PC-9 (cell line): Measurements from ENCODE around the gene ETV3L. TPM values are rescaled to one million over a fixed set of nuclear protein-coding genes. Genes with fewer than 3 reads are reported as not detected.
A peak's percentile ranks its signal among the peaks of the same experiment; 100 is the strongest.

Experiments
- BruUV-seq: library from RNA; stranded (reverse); fragments of 400-500 nt; replicated peaks from 2 replicates; lab custom pipeline; 2021; lab: Mats Ljungman, UMichigan
- CTCF ChIA-PET: fragments of 300-600 bp; sonication (Branson Sonifier 250); formaldehyde crosslinking; loops from one replicate; lab custom pipeline; 2022; ENCODE audit warnings: antibody characterized with exemption; lab: Charles Lee
- POLR2A ChIA-PET: fragments of 300-600 bp; sonication (Branson Sonifier 250); formaldehyde crosslinking; loops from one replicate; lab custom pipeline; 2022; ENCODE audit warnings: antibody characterized with exemption; ENCODE audit not compliant: unreplicated experiment; lab: Charles Lee
- DNase-seq, 2 experiments: peaks; one replicate each; pipeline versions ENCODE4 v3.0.0 to v3.0.0-alpha.2; 2015 to 2022; ENCODE audit warnings: mixed read lengths in 1 of 2
- H2AFZ ChIP-seq: fragments of 200-600 bp; sonication (generic); 2 replicates; pipeline ENCODE4 v1.8.1; 2017; ENCODE audit warnings: antibody characterized with exemption
- H3F3A ChIP-seq: fragments of 200-600 bp; sonication (generic); 2 replicates; pipeline ENCODE4 v1.8.1; 2017; ENCODE audit warnings: antibody characterized with exemption, mild to moderate bottlenecking, low read depth; ENCODE audit not compliant: insufficient read depth
- H3K27ac ChIP-seq: fragments of 200-600 bp; sonication (generic); 2 replicates; pipeline ENCODE4 v1.6.1; 2016; ENCODE audit warnings: mixed run types
- H3K27me3 ChIP-seq: fragments of 200-600 bp; sonication (generic); 2 replicates; pipeline ENCODE4 v1.6.1; 2016; ENCODE audit warnings: low read depth, mixed run types; ENCODE audit not compliant: insufficient read depth
- H3K36me3 ChIP-seq: fragments of 200-600 bp; sonication (generic); 2 replicates; pipeline ENCODE4 v1.6.1; 2016; ENCODE audit warnings: low read depth, mixed run types
- H3K4me1 ChIP-seq: fragments of 200-600 bp; sonication (generic); replicated peaks from 2 replicates; pipeline ENCODE4 v1.6.1; 2016; ENCODE audit warnings: mixed run types; ENCODE audit not compliant: insufficient read depth
- H3K4me2 ChIP-seq: fragments of 200-600 bp; sonication (generic); 2 replicates; pipeline ENCODE4 v1.6.1; 2017; ENCODE audit warnings: mixed run types
- H3K4me3 ChIP-seq: fragments of 200-600 bp; sonication (generic); 2 replicates; pipeline ENCODE4 v1.6.1; 2016; ENCODE audit warnings: mixed run types
- H3K79me2 ChIP-seq: fragments of 200-600 bp; sonication (generic); 2 replicates; pipeline ENCODE4 v1.6.1; 2017; ENCODE audit warnings: low read depth, mixed run types
- H3K9me2 ChIP-seq: fragments of 200-600 bp; sonication (generic); 2 replicates; pipeline ENCODE4 v1.8.1; 2017; ENCODE audit warnings: mild to moderate bottlenecking; ENCODE audit not compliant: insufficient read depth
- H3K9me3 ChIP-seq: fragments of 200-600 bp; sonication (generic); 2 replicates; pipeline ENCODE4 v1.8.1; 2016; ENCODE audit warnings: low read depth; ENCODE audit not compliant: insufficient read depth
- H4K20me1 ChIP-seq: fragments of 200-600 bp; sonication (generic); 2 replicates; pipeline ENCODE4 v1.8.1; 2017; ENCODE audit not compliant: insufficient read depth
- CTCF ChIP-seq: fragments of 200-600 bp; sonication (generic); conservative IDR thresholded peaks from 2 replicates; pipeline ENCODE4 v1.6.1; 2017; ENCODE audit warnings: mixed run types, antibody characterized with exemption, mild to moderate bottlenecking, moderate library complexity
- EZH2 ChIP-seq: fragments of 200-600 bp; sonication (generic); IDR thresholded peaks from 2 replicates; pipeline ENCODE4 v1.8.0; 2017; ENCODE audit warnings: antibody characterized with exemption, low read depth
- intact Hi-C: fragments of 100-400 bp; cut with micrococcal nuclease; formaldehyde crosslinking; loops from one replicate; pipeline ENCODE4 v1.10.0; 2022; ENCODE audit not compliant: unreplicated experiment
- total RNA-seq: library from RNA; stranded (reverse); gene quantifications from 2 replicates; pipeline ENCODE4 v1.2.3, GENCODE V29; 2021

The ETV3L gene
- total RNA-seq, 1 experiment from 2014 or later, result not detected

DNA sequence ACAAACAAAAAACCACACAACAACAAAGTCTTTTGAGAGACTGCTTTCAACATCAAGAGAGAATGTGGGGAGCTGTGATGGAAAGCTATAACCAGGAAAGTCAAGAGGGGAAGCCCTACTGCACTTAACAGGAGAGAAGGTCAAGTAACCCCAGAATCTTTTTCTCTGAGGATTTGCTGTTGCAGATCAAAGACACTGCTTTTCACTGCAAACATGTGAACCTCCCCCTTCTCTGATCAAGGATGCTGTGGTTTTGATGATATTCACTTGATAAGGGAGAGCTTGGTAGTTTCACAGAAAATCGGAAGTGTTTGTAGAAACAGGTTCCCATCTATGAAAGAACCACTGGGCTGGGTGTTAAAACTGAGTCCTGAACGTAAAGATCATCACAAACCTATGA lies 33.8 kb upstream of the ETV3L start:
- Histone ChIP-seq H3K36me3 (peaks cover 59% of the 10 kb centered on the region), H3K79me2 (peaks cover 72% of the 10 kb centered on the region)
- CTCF ChIA-PET, result no interaction called here

DNA sequence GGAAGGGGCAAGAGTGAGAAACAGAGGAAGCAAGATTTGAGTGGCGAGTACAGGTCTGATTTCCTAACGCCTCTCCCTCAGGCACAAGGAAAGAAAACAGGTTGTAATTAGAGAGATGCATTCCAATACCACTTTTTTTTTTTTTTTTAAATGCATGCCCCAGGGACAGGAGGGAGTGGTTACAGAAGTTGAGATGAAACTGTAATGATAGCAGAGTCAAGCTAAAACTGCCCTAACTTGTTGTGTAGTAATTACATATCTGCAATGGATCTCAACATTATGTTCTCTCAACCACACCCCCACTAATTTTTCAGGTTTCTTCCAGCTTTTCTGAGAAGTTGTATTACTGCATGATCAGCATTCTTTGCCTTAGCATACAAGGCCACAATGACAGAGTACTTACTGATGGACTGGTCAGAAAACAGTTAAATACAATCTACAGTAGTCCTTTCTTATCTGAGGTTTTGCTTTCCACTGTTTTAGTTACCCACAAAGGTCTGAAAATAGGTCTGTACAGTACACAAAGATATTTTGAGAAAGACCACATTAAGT lies 33.1 kb upstream of the ETV3L start:
- Histone ChIP-seq H3K27ac (peak overlapping the region; percentile 90), H3K4me3 (no peak overlapping the region), H3K4me2 (peak overlapping the region; percentile 68), H3K9me2 (no peaks in the 10 kb centered on the region), H3K4me1 (peaks cover 59% of the 10 kb centered on the region), H2AFZ (no peak overlapping the region), H3K27me3 (no peaks in the 10 kb centered on the region), H3K9me3 (no peaks in the 10 kb centered on the region), H3K79me2 (peaks cover 70% of the 10 kb centered on the region), H3K36me3 (peaks cover 64% of the 10 kb centered on the region), H4K20me1 (peaks cover 11% of the 10 kb centered on the region; the same call in 1 of the 2 replicates), H3F3A (peaks cover 51% of the 10 kb centered on the region)
- ChIA-PET CTCF (interaction anchor here (0.7 to 1.0 kb wide), 2 partner anchors 24 to 1070 kb away, joined by 4 to 8 read pairs; no protein-coding TSS in a partner anchor), POLR2A (no interaction called here)
- BruUV-seq, result no TSS peak
- TF ChIP-seq EZH2 (no peak), CTCF (no peak)
- DNase-seq, result peak; percentile 42 to 97
- intact Hi-C loops, result loop anchor here (2.0 to 10.0 kb wide), 2 partner anchors 22 to 438 kb away; no protein-coding TSS in a partner anchor

More for the DNA sequence above, 33.8 kb upstream of the ETV3L start:
- no peak for DNase-seq
- H3K27me3 ChIP-seq, result no peaks in the 10 kb centered on the region
- no peaks in the 10 kb centered on the region for H3K9me3 ChIP-seq
- peak overlapping the region; percentile 58 for H3K27ac ChIP-seq
- no peak for TF ChIP-seq EZH2
- no peak for TF ChIP-seq CTCF
- BruUV-seq, result no TSS peak
- peaks cover 11% of the 10 kb centered on the region; the same call in 1 of the 2 replicates for H4K20me1 ChIP-seq
- POLR2A ChIA-PET, result no interaction called here
- peaks cover 59% of the 10 kb centered on the region for H3K4me1 ChIP-seq
- H2AFZ ChIP-seq, result no peak overlapping the region
- intact Hi-C loops, result loop anchor here (2.0 to 10.0 kb wide), 2 partner anchors 21 to 439 kb away; no protein-coding TSS in a partner anchor
- H3F3A ChIP-seq, result peaks cover 51% of the 10 kb centered on the region
- peak overlapping the region; percentile 46 for H3K4me2 ChIP-seq
- no peaks in the 10 kb centered on the region for H3K9me2 ChIP-seq
- no peak overlapping the region for H3K4me3 ChIP-seq

- CTCF ChIA-PET, result interaction anchor here (1.0 kb wide), 1 partner anchor 24 kb away, joined by 8 read pairs; no protein-coding TSS in a partner anchor
Measured at GRCh38 chr1:157132111-157132510, 32.5 kb upstream of the ETV3L start.

More at GRCh38 chr1:157132111-157132510, 32.5 kb upstream of the ETV3L start:
- Histone ChIP-seq H3K27me3 (no peaks in the 10 kb centered on the region), H3K4me1 (peaks cover 59% of the 10 kb centered on the region), H3K79me2 (peaks cover 64% of the 10 kb centered on the region), H3K36me3 (peaks cover 68% of the 10 kb centered on the region), H3K4me2 (peak overlapping the region; percentile 68), H2AFZ (no peak overlapping the region), H3K4me3 (no peak overlapping the region), H3K27ac (peak overlapping the region; percentile 90), H4K20me1 (peaks cover 10% of the 10 kb centered on the region; the same call in 1 of the 2 replicates), H3K9me2 (no peaks in the 10 kb centered on the region), H3K9me3 (no peaks in the 10 kb centered on the region), H3F3A (peaks cover 51% of the 10 kb centered on the region)
- intact Hi-C loops, result loop anchor here (2.0 to 10.0 kb wide), 2 partner anchors 23 to 437 kb away; no protein-coding TSS in a partner anchor
- DNase-seq, result peak; percentile 40 to 80
- no TSS peak for BruUV-seq
- TF ChIP-seq EZH2 (no peak), CTCF (no peak)
- POLR2A ChIA-PET, result no interaction called here
